LHCN-M2 (cell line): ENCODE data around the gene MLIP. TPM values are rescaled to one million over a fixed set of nuclear protein-coding genes. Genes with fewer than 3 reads are reported as not detected.
"Not testable (repeated sequence)": the region's sequence is repeated elsewhere in the genome, so short reads cannot be mapped to it uniquely, and the experiment has no call there.

Experiments
- DNase-seq: peaks from one replicate; pipeline ENCODE4 v3.0.0-alpha.2; 2012; ENCODE audit warnings: low read depth
- total RNA-seq: library from RNA; depleted of rRNA; stranded (reverse); fragments of >200 nt; gene quantifications from 2 replicates; pipeline ENCODE4 v1.2.3, GENCODE V29; 2014

The MLIP gene
- total RNA-seq, 1 experiment from 2014 or later: 4.3 TPM

DNA sequence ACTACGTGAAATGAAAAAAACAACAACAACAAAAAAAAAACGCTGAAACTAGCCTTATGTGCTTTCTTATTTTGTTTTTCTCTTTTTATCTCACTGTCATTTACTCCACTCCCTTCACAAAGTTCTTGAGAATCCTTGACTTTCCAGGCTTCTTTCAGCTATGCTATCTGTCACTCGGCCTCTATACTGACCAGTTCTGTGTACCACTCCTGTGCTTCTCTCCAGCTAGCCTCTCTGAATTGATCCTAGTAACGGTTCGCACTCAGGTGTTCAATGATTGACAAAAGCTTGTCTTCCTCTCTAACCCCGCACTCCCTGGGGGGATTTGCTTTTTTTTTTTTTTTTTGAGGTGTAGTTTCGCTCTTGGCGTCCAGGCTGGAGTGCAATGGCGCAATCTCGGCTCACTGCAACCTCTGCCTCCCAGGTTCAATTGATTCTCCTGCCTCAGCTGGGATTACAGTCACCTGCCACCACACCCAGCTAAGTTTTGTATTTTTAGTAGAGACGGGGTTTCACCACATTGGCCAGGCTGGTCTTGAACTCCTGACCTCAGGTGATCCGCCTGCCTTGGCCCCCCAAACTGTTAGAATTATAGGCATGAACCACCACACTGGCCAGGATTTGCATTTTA lies 31.8 kb downstream of the MLIP start:
- no peak for DNase-seq

DNA sequence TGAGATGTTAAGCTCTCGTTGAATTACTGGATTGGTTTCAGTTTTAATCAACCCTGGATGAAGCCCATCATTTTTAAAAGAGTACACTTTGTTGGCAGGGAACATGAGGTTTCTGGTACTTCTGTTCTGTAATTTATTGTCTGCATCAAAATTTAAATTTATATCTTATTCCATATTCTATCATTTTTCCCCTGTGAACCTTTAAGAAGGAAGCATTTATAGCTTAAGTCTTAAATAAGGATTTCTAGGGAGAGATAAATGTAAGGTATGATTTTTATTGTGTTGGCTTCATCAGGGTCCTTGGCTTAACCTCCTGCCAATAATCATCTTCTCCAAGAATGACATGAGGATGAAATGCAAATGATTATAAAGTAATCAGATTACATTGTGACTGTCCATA lies 40.6 kb downstream of the MLIP start:
- DNase-seq: no peak

DNA sequence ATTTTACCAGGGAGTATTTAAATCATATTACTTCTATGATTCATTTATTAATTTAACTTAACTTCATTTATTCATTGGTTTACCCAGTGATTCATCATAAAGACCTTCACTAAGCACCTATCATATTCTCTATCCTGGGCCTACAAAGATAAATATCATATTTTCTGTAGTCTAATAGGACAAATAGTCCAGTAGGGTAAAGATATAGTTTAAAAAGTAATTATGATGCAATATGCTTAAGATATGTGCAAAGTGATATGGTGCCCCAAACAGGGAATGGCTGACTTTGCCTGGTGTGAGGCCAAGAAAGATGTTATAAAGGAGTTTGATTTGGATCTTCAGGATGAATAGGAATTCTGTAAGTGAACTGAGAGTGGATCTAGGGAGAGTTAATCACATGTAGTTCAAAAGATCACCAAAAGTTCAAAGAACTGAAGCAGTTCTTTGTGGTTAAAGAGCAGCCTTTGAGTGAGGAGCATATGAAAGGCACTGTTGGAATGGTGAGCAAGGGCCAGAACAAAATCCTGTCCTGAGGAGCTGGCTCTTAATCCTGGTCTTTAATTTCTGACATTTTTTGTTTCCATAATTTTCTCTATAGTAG lies 45.5 kb downstream of the MLIP start:
- no peak for DNase-seq

GRCh38 chr6:54157405-54157804 lies 46.2 kb downstream of the MLIP start:
- no peak for DNase-seq

GRCh38 chr6:54173089-54173488 lies 61.8 kb downstream of the MLIP start:
- peak; percentile 30 for DNase-seq

- DNase-seq: no peak
Measured at GRCh38 chr6:54179152-54179551, 67.9 kb downstream of the MLIP start.

DNA sequence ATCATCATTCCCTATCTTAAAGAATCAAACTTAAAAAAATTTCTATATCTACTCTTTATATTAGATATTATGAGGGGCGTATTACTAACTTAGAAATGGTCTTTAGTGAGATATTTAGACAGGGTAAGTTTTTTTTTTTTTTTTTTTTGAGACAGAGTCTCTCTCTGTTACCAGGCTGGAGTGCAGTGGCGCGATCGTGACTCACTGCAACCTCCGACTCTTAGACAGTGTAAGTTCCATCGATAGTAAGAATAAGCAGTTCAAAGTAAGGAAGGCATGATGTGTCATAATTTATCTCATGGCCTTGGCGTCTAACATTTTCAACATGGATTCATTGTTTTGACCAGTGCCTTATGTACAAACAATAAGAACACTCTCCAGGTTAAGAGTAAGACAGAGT lies 72.4 kb downstream of the MLIP start:
- DNase-seq: no peak

DNA sequence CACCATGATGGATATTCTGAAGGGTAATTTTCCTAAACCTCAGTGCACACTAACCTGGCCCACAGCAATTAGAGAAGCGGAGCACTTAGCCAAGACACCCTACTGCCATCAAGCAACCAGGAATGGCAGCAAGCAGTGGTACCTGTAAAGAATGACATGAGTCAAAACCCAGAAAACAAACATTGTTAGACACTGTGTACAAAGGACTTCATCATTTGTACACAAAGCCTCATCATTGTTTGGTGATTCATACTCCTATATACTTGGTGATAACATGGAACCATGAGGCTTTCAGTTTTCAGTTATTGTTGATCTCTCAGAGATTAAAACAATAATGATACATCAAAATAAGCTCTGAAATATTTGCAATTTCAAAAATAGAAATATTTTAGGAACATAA lies 74.6 kb downstream of the MLIP start:
- DNase-seq: no peak

DNA sequence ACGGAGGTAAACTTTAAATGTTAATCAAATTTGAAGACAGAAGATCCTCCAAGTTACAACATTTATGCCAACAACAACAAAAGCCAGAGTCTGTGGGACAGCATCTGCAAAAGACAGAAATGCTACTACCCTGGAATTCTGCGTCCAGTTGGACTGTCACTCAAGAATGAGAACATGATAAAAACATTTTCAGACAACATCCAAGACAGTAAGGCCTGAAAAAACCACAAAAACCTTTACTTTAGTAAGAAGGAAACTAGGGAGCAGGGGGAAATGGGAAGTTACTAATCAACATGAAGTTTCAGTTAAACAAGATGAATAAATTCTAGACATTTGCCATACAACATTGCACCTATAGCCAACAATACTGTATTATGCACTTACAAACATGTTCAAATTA lies 77.6 kb downstream of the MLIP start:
- DNase-seq: peak; percentile 73

DNA sequence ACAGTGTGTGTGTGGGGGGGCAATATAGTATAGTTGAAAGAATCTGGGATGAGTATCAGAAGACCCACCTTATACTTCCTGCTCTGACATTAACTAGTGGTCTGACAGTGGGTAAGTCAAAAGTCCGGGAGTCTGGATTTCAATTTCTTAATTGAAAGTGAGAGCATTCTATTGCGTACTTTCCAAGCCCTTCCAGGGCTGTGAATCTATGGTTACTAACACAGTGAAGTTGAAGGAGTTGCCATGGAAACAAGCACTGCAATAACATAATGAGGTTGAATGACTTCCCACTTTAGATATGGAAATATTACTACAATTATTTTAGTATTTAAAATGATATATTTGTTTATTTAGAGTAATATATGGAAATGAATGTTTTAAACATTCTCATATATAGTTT lies 80.2 kb downstream of the MLIP start:
- peak; percentile 72 for DNase-seq

GRCh38 chr6:54192993-54193392 lies 81.8 kb downstream of the MLIP start:
- no peak for DNase-seq

DNA sequence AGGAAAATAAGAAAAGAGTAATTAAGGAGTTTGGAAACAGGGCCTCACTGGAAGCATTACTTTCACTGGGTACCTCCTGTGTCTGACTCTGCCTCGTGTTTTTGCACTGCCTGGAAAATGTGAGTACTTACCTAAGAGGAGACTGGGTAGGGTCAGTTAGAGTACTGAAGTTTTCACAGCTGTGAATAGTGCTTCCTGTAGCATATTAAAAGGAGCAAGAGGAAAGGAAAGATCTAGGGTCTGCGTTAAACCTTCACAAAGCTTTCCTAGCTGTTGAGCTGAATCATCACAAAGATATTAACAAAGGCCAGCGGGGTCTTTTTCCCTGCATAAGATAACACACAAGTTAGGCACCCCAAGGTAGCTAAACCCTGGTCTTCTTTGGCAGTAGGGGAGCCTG lies 82.3 kb downstream of the MLIP start:
- DNase-seq: peak; percentile 53

- peak; percentile 79 for DNase-seq
Measured at GRCh38 chr6:54194067-54194466, 82.8 kb downstream of the MLIP start.

DNA sequence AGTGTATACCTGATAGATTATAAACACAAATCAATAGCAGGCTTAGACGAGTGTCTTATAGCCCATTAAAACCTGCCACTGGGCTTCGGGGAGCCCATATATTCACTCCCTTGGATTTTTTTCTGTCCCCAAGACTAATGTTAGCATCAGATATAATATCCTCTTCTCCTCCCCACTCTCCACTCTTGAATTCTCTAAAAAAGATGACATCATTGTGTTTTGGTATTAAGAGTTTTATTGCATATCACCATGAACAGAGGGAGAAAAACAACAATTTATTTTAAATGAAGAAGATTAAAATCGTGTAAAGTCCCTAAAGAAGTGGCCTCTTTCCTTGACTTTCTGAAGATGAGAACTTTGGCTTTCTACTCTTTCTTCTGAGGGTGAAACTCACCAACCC lies 84.4 kb downstream of the MLIP start:
- DNase-seq: no peak

DNA sequence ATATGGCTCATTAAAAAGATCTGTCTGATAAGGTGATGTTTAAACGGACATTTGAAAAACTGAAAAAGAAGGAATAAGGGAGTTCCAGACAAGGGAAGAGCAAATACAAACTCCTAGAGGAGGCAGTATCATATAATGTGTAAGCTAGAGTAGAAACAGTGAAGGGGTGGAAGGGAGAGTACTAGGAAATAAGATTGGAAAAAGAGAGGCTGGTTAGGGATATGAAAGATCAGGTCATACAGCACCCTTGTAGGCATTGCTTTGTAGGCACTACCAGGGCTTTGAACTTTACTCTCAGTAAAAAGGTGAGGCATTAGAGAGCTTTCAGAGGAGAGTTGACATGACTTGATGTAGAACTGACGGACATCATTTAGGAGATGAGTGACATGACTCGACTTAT lies 85.7 kb downstream of the MLIP start:
- no peak for DNase-seq

DNA sequence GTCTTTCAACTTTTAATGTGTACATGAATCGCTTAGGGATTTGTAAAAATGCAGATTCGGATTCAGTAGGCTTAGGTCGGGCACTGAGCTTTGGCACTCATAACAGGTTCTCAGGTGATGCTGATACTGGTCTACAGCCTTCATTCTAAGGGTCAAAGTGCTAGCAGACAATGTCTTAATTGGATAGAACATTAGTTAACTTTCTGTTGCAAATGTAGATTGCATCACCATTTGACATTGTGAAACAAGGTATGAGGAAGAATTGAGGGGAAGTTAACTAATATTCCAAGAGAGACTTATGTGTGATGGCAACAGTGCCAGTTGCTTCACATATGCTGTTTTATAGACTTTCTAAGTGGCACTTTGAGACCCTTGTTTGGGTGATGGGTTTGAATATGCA lies 86.9 kb downstream of the MLIP start:
- no peak for DNase-seq

- DNase-seq: not testable (repeated sequence)
Measured at GRCh38 chr6:54203474-54204035, 92.3 kb downstream of the MLIP start.

DNA sequence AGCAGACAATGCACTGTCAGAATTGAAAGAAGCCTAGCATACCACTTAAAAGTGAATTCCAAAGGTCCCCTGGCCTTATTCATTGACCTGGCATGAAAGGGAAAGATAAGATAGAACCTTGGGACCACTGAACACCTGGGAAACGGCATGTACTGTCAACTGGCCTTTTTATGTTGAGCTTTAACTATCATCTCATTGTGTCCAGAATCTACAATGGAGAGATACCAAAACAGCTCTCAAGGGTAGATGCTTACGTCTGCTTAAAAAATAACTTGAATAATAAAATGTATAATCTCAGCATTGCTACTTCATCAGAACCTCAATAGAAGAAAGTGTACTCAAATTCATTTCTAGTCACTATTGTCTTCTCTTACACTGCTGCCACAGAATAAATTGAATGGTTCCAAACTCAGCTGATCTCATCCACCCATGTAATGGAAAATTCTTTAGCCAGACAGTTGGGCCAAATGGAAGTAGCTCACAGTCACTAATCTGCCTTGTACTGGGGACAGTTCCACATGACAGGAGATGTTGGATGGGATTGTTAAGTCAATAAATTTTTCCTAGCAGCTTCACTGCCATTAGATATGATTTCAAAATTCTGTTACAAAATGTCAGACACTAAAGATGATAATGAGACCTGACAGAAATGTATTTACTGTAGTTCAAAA lies 93.8 kb downstream of the MLIP start:
- no peak for DNase-seq

- peak; percentile 27 for DNase-seq
Measured at GRCh38 chr6:54206510-54206909, 95.3 kb downstream of the MLIP start.

DNA sequence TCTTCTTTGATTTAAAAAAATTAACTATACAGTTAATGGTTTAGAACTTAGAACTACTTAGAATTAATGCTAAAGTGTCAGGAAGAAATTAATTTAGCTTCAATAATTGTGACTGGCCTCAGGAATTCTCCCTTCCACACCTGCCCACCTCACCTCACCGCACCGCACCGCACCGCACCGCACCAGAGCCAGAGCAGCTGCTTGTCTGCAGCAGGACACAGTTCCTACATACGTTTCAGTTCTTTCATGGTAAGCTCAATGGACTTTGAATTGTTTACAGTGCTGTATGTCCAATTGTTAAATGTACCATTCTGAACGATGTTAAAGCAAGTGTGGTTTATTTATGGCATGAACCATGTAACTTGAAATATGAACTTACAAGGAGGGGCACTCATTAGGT lies 98.7 kb downstream of the MLIP start:
- DNase-seq: not testable (repeated sequence)

- no peak for DNase-seq
Measured at GRCh38 chr6:54214286-54214685, 103.0 kb downstream of the MLIP start.

DNA sequence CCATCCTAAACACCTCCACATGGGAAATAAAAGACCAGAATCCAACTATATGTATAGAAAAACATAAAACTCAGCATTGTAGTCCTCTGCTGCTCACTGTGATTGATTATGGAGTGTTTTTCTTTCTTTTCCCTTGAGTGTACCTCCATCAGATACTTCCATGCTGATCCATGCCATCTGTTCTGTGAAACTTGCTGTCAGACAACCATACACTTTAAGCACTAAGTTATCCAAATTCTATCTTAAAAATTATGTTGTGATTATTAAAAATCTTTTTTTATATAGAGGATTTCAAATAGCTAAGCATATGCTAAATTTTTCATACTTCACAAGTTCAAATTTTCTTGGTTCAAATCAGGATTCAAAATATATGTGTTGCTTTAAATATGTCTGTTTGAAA lies 105.1 kb downstream of the MLIP start:
- no peak for DNase-seq

DNA sequence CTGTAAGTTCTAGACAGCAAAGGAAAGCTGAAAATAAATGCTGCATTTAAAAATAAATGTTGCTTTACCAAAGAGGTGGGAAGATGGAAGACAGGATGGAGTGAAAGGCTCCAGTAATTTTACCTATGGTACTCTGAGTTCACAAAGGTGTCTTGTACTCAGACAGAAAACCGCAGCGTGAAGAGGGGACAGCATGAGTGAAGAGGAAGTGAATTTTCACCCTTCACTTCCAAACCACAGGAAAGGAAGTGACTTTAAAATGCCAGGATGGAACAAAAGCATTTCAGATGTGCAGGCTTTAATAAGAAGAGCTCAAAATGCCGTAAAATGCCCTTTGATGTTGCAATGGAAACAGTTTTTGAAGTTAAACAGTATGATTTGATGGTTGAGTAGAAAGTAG lies 105.8 kb downstream of the MLIP start:
- DNase-seq: no peak
